GM04503 (cell line): ENCODE results near the gene HDDC3.
A peak's percentile ranks its signal among the peaks of the same experiment; 100 is the strongest.

ENCODE experiments used
- DNase-seq: peaks from one replicate; pipeline ENCODE4 v3.0.0-alpha.2; 2012; ENCODE audit warnings: low read depth

HDDC3 gene, protein sequence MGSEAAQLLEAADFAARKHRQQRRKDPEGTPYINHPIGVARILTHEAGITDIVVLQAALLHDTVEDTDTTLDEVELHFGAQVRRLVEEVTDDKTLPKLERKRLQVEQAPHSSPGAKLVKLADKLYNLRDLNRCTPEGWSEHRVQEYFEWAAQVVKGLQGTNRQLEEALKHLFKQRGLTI

GRCh38 chr15:90931828-90932659 lies at the start of gene HDDC3:
Gene HDDC3 (minus strand): TSS chr15:90932549. CDS start chr15:90932540, 9 bp downstream.
- DNase-seq, result no peak

- no peak for DNase-seq
Measured at GRCh38 chr15:90982135-90982534, 49.8 kb upstream of the HDDC3 start.

DNA sequence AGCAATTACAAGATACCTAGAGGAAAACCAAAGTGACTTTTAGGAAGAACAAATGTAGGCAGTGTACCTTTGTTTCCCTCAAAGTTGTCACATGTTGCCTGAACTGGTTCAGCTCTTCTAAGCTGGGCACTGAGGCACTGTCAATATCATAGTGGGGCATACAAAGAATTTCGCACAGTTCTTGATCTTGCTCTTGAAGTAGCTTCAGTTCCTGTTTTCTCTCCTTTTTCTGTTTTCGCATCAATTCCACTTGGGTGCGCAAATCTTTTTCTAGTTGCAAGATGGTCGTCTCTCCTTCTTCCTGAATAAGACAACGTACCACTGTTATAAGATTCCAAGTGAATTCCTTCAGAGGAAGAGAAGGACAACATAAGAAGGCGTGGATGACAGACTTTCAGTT lies 49.3 kb upstream of the HDDC3 start:
- no peak for DNase-seq

DNA sequence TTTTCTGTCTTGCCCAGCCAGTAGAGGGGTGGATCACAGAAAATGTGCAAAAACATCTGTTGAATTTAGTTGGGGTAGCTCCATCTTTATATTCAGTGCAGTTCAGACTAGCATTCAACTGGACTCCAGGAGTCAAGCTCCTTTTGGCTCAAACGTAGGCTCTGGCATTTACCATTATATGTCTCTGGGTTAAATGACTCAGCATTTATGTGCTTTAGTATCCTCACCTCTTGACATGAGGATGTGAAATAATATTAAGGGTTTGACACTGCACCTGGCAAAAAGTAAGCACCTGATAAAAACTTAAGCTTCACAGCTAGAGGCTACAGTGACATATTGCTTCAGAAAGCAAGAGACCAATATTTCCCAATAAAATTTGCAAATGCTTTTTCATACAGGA lies 47.2 kb upstream of the HDDC3 start:
- no peak for DNase-seq

DNA sequence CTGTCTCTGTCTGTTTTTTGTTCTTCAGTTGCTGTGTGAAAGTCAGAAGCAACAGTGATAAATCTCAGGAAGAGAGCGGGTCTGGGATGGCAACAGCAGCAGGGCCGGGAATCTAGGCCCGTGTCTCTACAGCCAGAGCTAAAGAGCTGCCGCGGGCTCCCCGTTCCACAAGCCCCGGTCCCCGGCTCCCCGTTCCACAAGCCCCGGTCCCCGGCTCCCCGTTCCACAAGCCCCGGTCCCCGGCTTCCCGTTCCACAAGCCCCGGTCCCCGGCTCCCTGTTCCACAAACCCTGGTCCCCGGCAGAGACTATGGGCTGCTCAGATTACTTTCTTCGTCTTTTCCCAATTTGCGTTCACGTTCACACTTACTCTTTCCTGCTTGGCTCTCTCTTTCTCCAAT lies 41.9 kb upstream of the HDDC3 start:
- DNase-seq, result no peak

DNA sequence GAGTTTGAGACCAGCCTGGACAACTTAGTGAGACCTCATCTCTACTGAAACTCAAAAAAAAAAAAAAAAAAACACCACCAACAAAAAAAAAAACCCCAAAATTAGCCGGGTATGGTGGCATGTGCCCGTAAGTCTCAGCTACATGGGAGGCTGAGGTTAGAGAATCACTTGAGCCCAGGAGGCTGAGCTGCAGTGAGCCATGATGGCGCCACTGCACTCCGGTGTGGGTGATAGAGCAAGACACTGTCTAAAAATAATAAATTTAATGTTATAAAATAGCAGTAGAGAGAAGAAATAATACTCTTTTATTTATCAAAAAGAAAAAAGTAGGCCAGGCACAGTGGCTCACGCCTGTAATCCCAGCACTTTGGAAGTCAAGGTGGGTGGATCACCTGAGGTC lies 39.8 kb upstream of the HDDC3 start:
- DNase-seq, result no peak

- DNase-seq, result no peak
Measured at GRCh38 chr15:90970274-90970673, 37.9 kb upstream of the HDDC3 start.

- no peak for DNase-seq
Measured at GRCh38 chr15:90968434-90968833, 36.1 kb upstream of the HDDC3 start.

DNA sequence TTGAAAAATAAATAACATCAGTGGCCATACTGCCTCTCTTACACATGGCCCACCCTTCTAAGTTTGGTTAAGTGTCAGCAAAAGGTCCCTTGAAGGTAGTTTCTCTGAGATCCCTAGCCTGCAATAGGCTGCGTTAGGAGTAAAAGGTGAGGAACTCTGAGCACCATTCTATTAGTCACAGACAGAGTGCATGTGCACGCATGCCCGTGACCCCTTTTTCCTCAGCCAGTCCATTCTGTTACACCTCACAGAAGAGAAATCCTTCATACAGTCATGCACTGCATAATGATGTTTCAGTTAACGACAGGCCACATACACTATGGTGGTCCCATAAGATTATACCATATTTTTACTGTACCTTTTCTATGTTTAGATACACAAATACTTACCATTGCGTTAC lies 34.9 kb upstream of the HDDC3 start:
- DNase-seq, result no peak

DNA sequence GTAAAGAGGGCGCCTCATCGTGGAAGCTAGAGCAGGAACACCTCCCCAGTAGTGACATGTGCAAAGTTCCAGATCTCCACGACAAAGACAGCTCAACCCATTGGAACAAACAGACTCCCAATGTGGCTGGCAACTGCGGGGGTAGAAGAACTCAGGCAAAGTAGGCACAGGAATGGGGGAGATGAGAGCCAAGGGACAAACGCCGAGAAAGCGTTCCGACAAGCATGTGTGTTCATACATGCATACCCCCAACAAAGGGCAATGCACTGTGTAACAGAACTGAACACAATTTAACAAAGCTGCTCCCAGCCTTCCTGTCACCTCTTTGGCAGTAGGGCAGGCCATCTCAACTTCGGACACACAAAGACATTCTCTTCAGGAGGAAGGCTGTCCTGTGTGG lies 33.9 kb upstream of the HDDC3 start:
- DNase-seq, result no peak

- no peak for DNase-seq
Measured at GRCh38 chr15:90962021-90962420, 29.7 kb upstream of the HDDC3 start.

DNA sequence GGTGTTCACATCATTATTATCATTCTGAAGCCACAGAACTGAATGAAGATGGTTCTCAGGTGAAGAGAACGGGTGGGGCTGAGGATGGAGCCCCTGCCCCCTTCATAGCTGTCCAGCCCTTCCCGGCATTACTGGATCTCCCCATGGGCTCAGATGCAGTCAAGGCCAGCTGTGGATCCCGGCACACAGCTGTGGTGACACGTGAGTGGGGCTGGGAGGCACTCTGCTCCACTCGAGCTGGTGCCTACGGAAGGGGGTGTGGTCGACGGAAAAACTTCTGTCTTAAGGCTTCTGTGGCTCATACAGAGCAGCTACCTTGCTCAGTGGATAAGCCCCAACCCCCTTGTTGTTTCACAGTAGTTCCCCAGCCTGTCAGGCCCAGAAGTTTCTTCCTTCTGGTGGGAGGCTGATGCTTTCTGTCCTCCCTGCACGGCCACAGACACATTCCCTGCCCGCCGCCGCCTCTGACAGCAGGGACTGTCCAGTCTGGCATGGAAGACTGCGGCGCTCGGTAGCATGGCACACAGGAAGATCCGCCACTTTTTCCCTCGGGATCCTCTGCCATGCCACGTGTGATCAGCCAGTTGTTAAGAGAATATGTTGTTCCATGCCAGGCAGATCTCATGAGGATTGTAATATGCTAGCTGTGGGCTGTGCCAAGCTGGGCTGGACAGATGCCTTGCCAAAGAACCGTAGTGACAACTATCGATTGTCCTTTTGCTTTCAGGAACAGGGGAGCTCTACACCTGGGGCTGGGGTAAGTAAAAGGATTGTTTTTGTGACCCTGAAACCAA lies 28.1 kb upstream of the HDDC3 start:
- DNase-seq, result no peak

- peak; percentile 39 for DNase-seq
Measured at GRCh38 chr15:90959894-90960293, 27.5 kb upstream of the HDDC3 start.

DNA sequence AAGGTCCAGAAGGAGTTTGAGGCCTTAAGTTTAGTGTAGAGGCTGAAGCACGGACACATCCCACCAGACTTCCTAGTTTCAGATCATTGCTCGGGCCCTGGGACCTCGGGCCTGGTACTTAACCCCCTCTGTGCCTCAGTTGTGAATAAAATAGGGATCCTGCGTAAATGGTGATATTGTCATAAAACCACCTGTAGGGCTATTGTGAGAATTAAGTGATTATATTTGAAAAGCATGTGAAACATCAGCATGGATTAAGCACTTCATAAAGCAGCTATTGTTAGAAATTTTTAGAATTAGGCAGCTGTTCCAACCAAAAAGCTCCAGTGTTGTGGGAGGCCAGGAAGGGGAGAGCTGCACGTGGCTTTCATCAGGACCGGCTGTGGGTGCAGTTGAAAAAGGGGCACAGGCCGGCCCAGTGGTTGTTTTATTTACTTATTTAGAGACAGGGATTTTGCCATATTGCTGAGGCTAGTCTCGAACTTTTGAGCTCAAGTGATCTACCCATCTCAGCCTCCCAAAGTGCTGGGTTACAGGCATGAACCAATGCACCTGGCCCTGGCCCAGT lies 26.8 kb upstream of the HDDC3 start:
- no peak for DNase-seq

GRCh38 chr15:90957791-90958190 lies 25.4 kb upstream of the HDDC3 start:
- no peak for DNase-seq

- DNase-seq, result no peak
Measured at GRCh38 chr15:90957031-90957790, 24.9 kb upstream of the HDDC3 start.

DNA sequence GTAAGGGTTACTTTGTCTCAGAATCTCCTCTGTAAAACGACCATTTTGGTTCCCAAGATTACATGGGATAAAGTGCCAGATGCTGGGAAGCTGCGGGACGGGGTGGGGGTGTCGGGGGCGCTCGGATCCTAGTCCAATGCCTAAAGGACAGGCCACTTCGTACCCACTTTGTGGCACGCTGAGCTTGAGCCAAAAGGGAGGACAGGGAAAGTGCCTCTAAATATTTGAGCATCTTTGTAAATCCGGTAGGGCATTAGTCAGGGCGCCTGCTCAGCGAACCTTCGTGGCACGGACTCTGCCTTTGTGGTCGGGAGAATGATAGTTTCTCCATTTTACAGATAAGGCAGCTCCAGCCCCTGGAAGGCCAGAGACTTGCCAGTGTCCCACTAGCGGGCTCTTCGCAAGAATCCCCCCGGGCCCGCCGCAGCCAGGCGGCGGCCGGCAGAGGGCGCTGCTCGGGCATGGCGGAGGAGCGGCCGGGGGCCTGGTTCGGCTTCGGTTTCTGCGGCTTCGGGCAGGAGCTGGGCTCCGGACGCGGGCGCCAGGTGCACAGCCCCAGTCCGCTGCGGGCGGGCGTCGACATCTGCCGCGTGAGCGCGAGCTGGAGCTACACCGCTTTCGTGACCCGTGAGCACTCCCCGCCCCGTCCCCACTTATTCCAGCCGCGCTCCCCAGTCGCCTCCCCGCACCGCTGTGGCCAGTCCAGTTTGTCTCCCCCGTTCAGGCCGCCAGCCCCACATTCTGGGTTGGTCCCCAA lies 24.1 kb upstream of the HDDC3 start:
- no peak for DNase-seq

- no peak for DNase-seq
Measured at GRCh38 chr15:90955624-90956273, 23.4 kb upstream of the HDDC3 start.

DNA sequence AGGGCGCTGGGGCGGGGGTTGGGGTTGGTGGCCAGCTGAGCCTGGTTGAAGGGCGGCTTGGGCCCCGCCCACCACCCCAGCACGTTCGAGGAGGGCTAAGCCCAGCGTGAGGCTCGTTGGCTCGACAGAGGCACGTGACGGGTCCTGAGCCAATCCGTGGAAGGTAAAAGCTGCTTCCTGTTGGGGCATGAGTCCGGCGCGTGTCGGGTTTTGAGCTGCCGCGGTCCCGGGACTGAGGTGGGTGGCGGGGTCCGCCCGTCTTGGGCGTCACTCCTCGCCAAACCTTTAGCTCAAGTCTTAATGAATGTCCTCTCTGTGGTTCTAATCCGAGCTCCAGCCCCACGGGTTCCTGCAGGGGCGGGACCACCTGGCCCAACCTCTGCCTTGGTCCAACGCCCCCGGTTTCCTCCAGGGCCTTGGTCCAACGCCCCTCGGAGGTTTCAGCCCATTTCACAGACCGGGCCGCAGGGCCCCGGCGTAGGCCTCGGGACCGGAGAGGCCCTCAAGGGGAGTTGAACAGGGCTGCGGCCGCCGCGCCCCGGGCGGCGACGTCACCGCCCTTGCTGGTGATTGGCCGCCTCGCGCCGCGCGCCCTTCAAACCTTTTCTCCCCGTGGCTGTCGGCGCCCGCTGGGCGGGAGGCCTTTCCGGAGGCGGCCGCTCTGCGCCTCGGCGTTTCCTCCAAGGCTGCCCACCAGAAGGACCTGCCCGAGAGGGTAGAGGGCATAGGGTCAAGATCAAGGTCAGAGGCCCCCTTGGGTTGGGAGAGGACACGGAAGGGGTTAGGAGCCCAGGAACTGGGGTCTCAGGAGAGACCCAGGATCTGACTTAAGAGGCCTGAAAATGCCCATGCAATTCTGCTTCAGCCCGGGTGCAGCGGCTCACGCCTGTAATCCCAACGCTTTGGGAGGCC lies 22.6 kb upstream of the HDDC3 start, which contains the start of gene RCCD1:
Gene RCCD1, plus strand, starts transcription at position 173 of the 912 bp plus-strand sequence. CDS start 1,851 bp downstream, outside the sequence.
- DNase-seq, result peak; percentile 63
